ENCODE results near the gene EXOSC3. TPM values are rescaled to one million over a fixed set of nuclear protein-coding genes. Genes with fewer than 3 reads are reported as not detected.

EXOSC3 gene
- total RNA-seq, 2 donors from 2014 or later = 48.5 to 54.5 TPM

DNA sequence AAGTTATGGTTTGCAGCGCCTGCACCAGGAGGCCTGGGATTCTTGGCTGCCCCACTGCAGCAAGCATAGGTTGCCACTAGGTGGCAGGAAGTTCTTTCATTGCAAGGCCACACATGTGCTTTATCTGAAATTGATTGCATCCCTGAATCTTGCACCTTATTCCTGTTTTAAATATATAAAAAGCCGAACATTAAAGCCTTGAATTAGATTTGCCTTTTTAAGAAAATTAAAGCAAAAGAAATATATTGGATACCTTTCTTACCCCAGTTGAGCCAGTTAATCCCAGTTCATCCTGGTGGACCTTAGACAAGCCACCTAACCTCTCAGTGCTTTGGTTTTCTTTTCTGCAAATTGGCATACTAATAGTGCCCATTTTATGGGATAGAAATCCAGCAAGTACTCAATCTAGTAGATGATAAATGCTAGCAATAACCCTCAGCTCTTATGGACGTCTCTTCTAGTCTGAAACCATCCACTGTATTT is 37.6 kb downstream of the EXOSC3 start:
- TF ChIP-seq POLR2AphosphoS5 (IDR thresholded peaks at IDR 0.05) (no peak), CTCF (IDR thresholded peaks at IDR 0.05) (peak; percentile 69 to 79 (median 72)), POLR2A (IDR thresholded peaks at IDR 0.05) (no peak)
- DNase-seq (ENCODE audit: low spot score) = peak; percentile 52
- Histone ChIP-seq H3K9me3 (no peaks in the 10 kb centered on the region), H3K4me3 (no peak overlapping the region), H3K36me3 (no peaks in the 10 kb centered on the region), H3K4me1 (replicated peaks) (no peaks in the 10 kb centered on the region), H3K27me3 (replicated peaks; ENCODE audit: insufficient read depth) (no peaks in the 10 kb centered on the region), H3K27ac (no peak overlapping the region)
- WGBS = 32% methylated on average over 3 of the region's 3 CpGs
- intact Hi-C loops (cut with DNase I) = no loop called here

DNA sequence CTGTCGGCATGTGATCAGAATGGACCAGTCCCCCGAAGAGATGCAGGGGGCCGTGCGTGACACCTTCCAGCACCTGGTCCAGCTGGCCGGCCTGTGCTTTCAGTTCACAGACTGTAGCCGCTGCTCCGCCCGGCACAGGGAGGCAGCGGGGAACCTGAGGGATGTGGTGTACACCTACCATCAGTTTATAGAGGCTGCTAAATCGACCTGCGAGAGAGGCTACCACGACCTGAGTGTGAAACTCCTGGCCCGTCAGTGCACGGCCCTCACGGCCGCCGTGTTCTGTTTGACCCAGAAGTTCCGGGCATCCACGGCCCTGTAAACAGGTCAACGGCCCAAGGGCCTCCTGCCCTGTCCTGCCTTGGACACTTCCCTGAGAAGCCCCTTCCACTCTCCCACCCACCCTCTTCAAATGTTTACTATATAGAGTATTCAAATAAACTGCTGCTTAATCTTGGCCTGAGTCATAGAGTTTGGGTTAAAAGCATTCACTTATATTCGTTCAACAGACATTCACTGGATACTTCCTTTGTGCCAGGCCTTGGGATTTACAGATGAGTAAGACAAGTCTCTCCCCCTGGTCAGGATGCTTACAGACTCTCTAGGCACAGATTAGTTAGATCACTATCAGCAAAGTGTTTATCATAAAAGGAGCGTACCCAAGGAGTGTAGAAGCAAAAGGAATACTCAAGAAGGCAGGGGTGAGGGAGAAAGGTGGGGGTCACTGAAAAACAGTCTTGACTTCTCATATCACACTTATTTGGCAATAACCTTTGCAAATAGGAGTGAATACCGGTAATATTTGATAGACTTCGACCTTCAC is 38.2 kb downstream of the EXOSC3 start:
- no peak for DNase-seq (ENCODE audit: low spot score)

DNA sequence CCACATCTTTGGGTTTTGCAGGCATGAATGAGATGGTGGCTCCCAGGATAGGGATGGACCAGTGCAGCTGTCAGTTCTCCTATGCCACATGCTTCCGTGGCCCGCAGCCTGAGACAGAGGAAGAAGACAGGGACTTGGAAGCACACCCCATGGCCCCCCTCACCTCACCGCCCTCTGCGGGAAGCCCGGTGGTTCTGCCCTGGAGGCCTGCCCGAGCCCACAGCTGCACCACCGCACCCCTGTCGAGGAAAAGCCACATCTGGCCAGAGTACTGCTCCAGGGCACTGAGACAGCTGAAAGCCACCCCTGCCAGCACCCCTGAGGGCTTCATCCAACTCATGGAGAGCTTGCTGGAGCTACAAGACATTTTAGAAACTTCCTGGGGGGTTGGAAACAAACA is 38.9 kb downstream of the EXOSC3 start:
- no peak for DNase-seq (ENCODE audit: low spot score)
- no peak for TF ChIP-seq POLR2AphosphoS5 (IDR thresholded peaks at IDR 0.05)
- TF ChIP-seq POLR2A (IDR thresholded peaks at IDR 0.05) = no peak
- no peak for TF ChIP-seq CTCF (IDR thresholded peaks at IDR 0.05)
- Histone ChIP-seq H3K4me3 (no peak overlapping the region), H3K27me3 (replicated peaks; ENCODE audit: insufficient read depth) (no peaks in the 10 kb centered on the region), H3K4me1 (replicated peaks) (no peaks in the 10 kb centered on the region), H3K9me3 (no peaks in the 10 kb centered on the region), H3K27ac (no peak overlapping the region), H3K36me3 (no peaks in the 10 kb centered on the region)
- 82% methylated on average over 8 of the region's 8 CpGs for WGBS
- intact Hi-C loops (cut with DNase I) = no loop called here

More for the DNA sequence above, 38.2 kb downstream of the EXOSC3 start:
- Histone ChIP-seq H3K9me3 (no peaks in the 10 kb centered on the region), H3K36me3 (no peaks in the 10 kb centered on the region), H3K27me3 (replicated peaks; ENCODE audit: insufficient read depth) (no peaks in the 10 kb centered on the region), H3K4me3 (no peak overlapping the region), H3K4me1 (replicated peaks) (no peaks in the 10 kb centered on the region), H3K27ac (no peak overlapping the region)
- intact Hi-C loops (cut with DNase I) = no loop called here
- TF ChIP-seq POLR2A (IDR thresholded peaks at IDR 0.05) (no peak), CTCF (IDR thresholded peaks at IDR 0.05) (no peak), POLR2AphosphoS5 (IDR thresholded peaks at IDR 0.05) (no peak)
- 75% methylated on average over 24 of the region's 24 CpGs for WGBS

DNA sequence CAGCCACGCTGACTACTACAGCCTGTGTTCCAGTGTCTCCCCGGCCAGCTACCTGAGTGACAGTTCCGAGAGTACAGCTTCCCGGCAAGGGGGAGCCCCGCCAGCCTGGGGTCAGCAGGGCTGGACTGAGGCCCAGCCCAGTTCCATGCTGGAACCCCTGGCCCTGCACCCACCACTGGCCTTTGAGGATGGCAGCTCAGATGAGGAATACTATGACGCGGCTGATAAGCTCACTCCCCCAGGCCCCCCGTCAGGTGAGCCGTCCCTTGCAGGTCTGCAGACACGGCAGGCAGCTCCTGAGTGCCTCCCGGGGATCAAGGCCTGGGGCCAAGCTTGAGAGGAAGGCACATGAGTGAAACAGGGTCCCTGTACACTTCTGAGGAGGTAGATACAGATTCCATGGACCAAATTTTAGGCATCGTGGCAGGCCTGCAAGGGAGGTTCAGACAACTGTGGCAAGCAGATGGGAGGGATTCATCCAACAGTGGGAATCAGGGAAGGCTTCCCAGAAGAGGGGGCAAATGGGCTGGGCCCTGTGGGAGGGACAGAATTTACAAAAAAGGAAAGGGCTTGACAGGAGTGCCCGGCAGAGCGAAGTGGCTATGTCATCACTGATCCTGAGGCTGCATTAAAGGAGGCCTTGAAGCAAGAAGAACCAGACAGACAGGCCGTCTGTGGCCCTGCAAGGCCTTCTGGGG is 44.1 kb downstream of the EXOSC3 start:
- intact Hi-C loops (cut with DNase I) = no loop called here
- Histone ChIP-seq H3K4me3 (no peak overlapping the region), H3K4me1 (replicated peaks) (no peaks in the 10 kb centered on the region), H3K27me3 (replicated peaks; ENCODE audit: insufficient read depth) (no peaks in the 10 kb centered on the region), H3K36me3 (no peaks in the 10 kb centered on the region), H3K27ac (no peak overlapping the region), H3K9me3 (no peaks in the 10 kb centered on the region)
- WGBS = 81% methylated on average over 15 of the region's 15 CpGs
- TF ChIP-seq POLR2A (IDR thresholded peaks at IDR 0.05) = no peak
- no peak for TF ChIP-seq POLR2AphosphoS5 (IDR thresholded peaks at IDR 0.05)
- no peak for TF ChIP-seq CTCF (IDR thresholded peaks at IDR 0.05)
- DNase-seq (ENCODE audit: low spot score) = no peak
